SK-N-SH (cell line): ENCODE measurements around the gene CCDC15. TPM values are rescaled to one million over a fixed set of nuclear protein-coding genes. Genes with fewer than 3 reads are reported as not detected.
A peak's percentile ranks its signal among the peaks of the same experiment; 100 is the strongest.

Experiments
- CTCF ChIA-PET: fragments of 300-600, 350-600 bp; formaldehyde crosslinking; extraction: SDS; loops from one replicate; lab custom pipeline; 2021; lab: Yijun Ruan, JAX
- POLR2A ChIA-PET: fragments of 350-600 bp; sonication (Branson Sonifier 250); formaldehyde crosslinking; extraction: SDS; loops from one replicate; lab custom pipeline; 2020; ENCODE audit warnings: antibody characterized with exemption, inconsistent platforms; lab: Yijun Ruan, JAX
- DNase-seq: peaks from one replicate; pipeline ENCODE4 v3.0.0; 2012
- H2AFZ ChIP-seq: fragments of 200-600 bp; sonication (generic); 2 replicates; pipeline ENCODE4 v1.8.1; 2016; ENCODE audit warnings: antibody characterized with exemption, mild to moderate bottlenecking, low read depth
- H3F3A ChIP-seq: fragments of 200-600 bp; sonication (generic); replicated peaks from 2 replicates; pipeline ENCODE3; 2016; ENCODE audit warnings: antibody characterized with exemption, mild to moderate bottlenecking; ENCODE audit not compliant: insufficient read depth
- H3K27ac ChIP-seq, 2 experiments: fragments of 200-500 bp in 1 of 2; fragments of 200-600 bp in 1 of 2; sonication (Bioruptor generic) in 1 of 2; sonication (generic), shearing (Covaris generic) in 1 of 2; 2 replicates each; pipeline versions ENCODE4 v1.5.1 to v1.6.1; 2014 to 2016; ENCODE audit warnings: low read depth in 2 of 2, inconsistent platforms in 1 of 2, low read length in 1 of 2, mild to moderate bottlenecking in 1 of 2, mixed read lengths in 1 of 2
- H3K27me3 ChIP-seq: fragments of 200-600 bp; sonication (generic), shearing (Covaris generic); 2 replicates; pipeline ENCODE4 v1.6.1; 2016; ENCODE audit warnings: mixed run types; ENCODE audit not compliant: insufficient read depth
- H3K36me3 ChIP-seq, 2 experiments: fragments of 200-500 bp in 1 of 2; fragments of 200-600 bp in 1 of 2; sonication (Bioruptor generic) in 1 of 2; sonication (generic) in 1 of 2; replicated peaks in 1 of 2; 2 replicates each; pipeline versions ENCODE3 to v1.5.1; 2014 to 2016; ENCODE audit warnings: low read length in 1 of 2, mild to moderate bottlenecking in 1 of 2; ENCODE audit not compliant: insufficient read depth in 2 of 2, control insufficient read depth in 1 of 2
- H3K4me1 ChIP-seq, 2 experiments: fragments of 200-500 bp in 1 of 2; fragments of 200-600 bp in 1 of 2; sonication (Bioruptor generic) in 1 of 2; sonication (generic), shearing (Covaris generic) in 1 of 2; 2 replicates each; pipeline versions ENCODE4 v1.5.1 to v1.6.1; 2014 to 2016; ENCODE audit warnings: low read depth in 1 of 2, low read length in 1 of 2, mixed run types in 1 of 2; ENCODE audit not compliant: insufficient read depth in 2 of 2, control insufficient read depth in 1 of 2
- H3K4me2 ChIP-seq: fragments of 200-600 bp; sonication (generic), shearing (Covaris generic); 2 replicates; pipeline ENCODE4 v1.6.1; 2017; ENCODE audit warnings: mixed run types
- H3K4me3 ChIP-seq, 2 experiments: fragments of 200-500 bp in 1 of 2; fragments of 200-600 bp in 1 of 2; sonication (Bioruptor generic) in 1 of 2; sonication (generic), shearing (Covaris generic) in 1 of 2; 2 replicates each; pipeline versions ENCODE4 v1.5.1 to v1.8.1; 2014 to 2016; ENCODE audit warnings: low read depth in 2 of 2, inconsistent platforms in 1 of 2, low read length in 1 of 2, mild to moderate bottlenecking in 1 of 2, mixed read lengths in 1 of 2, moderate library complexity in 1 of 2
- H3K79me2 ChIP-seq: fragments of 200-600 bp; sonication (generic); 2 replicates; pipeline ENCODE4 v1.8.1; 2017; ENCODE audit warnings: mild to moderate bottlenecking; ENCODE audit not compliant: insufficient read depth
- H3K9ac ChIP-seq: fragments of 200-600 bp; sonication (generic); 2 replicates; pipeline ENCODE4 v1.6.1; 2017; ENCODE audit warnings: mixed run types
- H3K9me2 ChIP-seq: fragments of 200-600 bp; sonication (generic); 2 replicates; pipeline ENCODE4 v1.6.1; 2017; ENCODE audit warnings: mixed run types
- H3K9me3 ChIP-seq: fragments of 200-600 bp; sonication (generic); 2 replicates; pipeline ENCODE4 v1.6.1; 2017; ENCODE audit warnings: mixed run types, mild to moderate bottlenecking, moderate library complexity
- H4K20me1 ChIP-seq: fragments of 200-600 bp; sonication (generic); 2 replicates; pipeline ENCODE4 v1.6.1; 2017; ENCODE audit warnings: mild to moderate bottlenecking, mixed run types; ENCODE audit not compliant: insufficient read depth
- EP300 ChIP-seq, 2 experiments: IDR thresholded peaks; 2 replicates each; pipeline versions ENCODE4 v1.4.0 to v1.6.1; 2012; ENCODE audit warnings: borderline replicate concordance in 1 of 2, low read depth in 1 of 2, low read length in 1 of 2
- EZH2phosphoT487 ChIP-seq: fragments of 200-600 bp; sonication (generic); IDR thresholded peaks from 2 replicates; pipeline ENCODE4 v1.6.1; 2017; ENCODE audit warnings: low read depth, mixed run types, mild to moderate bottlenecking, antibody characterized with exemption, moderate library complexity, borderline replicate concordance
- FOSL2 ChIP-seq: IDR thresholded peaks from 2 replicates; pipeline ENCODE4 v1.4.0; 2012; ENCODE audit warnings: low read depth, mild to moderate bottlenecking, moderate library complexity, borderline replicate concordance
- GABPA ChIP-seq: IDR thresholded peaks from 2 replicates; pipeline ENCODE4 v1.4.0; 2012; ENCODE audit warnings: low read depth, mild to moderate bottlenecking
- GATA2 ChIP-seq: sonication (generic); formaldehyde crosslinking; IDR thresholded peaks from 2 replicates; pipeline ENCODE4 v1.5.0; 2020; ENCODE audit warnings: mild to moderate bottlenecking, missing genetic modification reagents
- IRF3 ChIP-seq: fragments of 150-350 bp; IDR thresholded peaks from 2 replicates; pipeline ENCODE4 v1.6.1; 2016; ENCODE audit warnings: mild to moderate bottlenecking, low read depth, low read length
- JUND ChIP-seq: IDR thresholded peaks from 2 replicates; pipeline ENCODE4 v1.4.0; 2012
- NFIC ChIP-seq: IDR thresholded peaks from 2 replicates; pipeline ENCODE4 v1.4.0; 2012; ENCODE audit warnings: borderline replicate concordance
- PBX3 ChIP-seq: IDR thresholded peaks from 2 replicates; pipeline ENCODE4; 2012
- POLR2AphosphoS5 ChIP-seq: IDR thresholded peaks from 2 replicates; pipeline ENCODE4 v1.6.1; 2012; ENCODE audit warnings: low read depth, low read length
- RCOR1 ChIP-seq: fragments of 150-350 bp; IDR thresholded peaks from 2 replicates; pipeline ENCODE4 v1.6.1; 2017; ENCODE audit warnings: antibody characterized with exemption, low read length
- RFX5 ChIP-seq: IDR thresholded peaks from 2 replicates; pipeline ENCODE4 v1.6.1; 2012; ENCODE audit warnings: mild to moderate bottlenecking, improper control_type of control experiment, low read length
- RXRA ChIP-seq: IDR thresholded peaks from 2 replicates; pipeline ENCODE4 v1.4.0; 2012; ENCODE audit warnings: low read depth, mild to moderate bottlenecking, borderline replicate concordance
- SIN3A ChIP-seq: IDR thresholded peaks from 2 replicates; pipeline ENCODE4 v1.6.1; 2012; ENCODE audit warnings: low read depth, mild to moderate bottlenecking, low read length, moderate library complexity, borderline replicate concordance
- TCF12 ChIP-seq: IDR thresholded peaks from 2 replicates; pipeline ENCODE4 v1.4.0; 2012
- USF1 ChIP-seq: IDR thresholded peaks from 2 replicates; pipeline ENCODE4 v1.4.0; 2012; ENCODE audit warnings: low read depth, borderline replicate concordance
- USF2 ChIP-seq: fragments of 150-350 bp; IDR thresholded peaks from 2 replicates; pipeline ENCODE4 v1.6.1; 2017; ENCODE audit warnings: antibody characterized with exemption, low read length, low read depth, borderline replicate concordance
- ZBTB33 ChIP-seq: IDR thresholded peaks from 2 replicates; pipeline ENCODE4 v1.4.0; 2012; ENCODE audit warnings: low read depth, borderline replicate concordance
- WGBS: methylation state at CpG from one replicate; pipeline ENCODE4 v1.1.6; 2017; ENCODE audit warnings: low lambda C conversion rate; 5-methylcytosine and 5-hydroxymethylcytosine counted together
- polyA plus RNA-seq, 3 experiments: library from polyadenylated mRNA; depleted of rRNA; stranded (reverse); fragments of >200 nt; gene quantifications; 2 replicates each; pipeline ENCODE4 v1.2.3, GENCODE V29; 2012

The CCDC15 gene
- polyA plus RNA-seq, 1 of the 3 experiments (the other 2 are of a cell fraction): 0.69 TPM

- Histone ChIP-seq H3K9ac (no peak overlapping the region), H3K36me3 (no peaks in the 10 kb centered on the region), H3K4me2 (no peak overlapping the region), H4K20me1 (no peaks in the 10 kb centered on the region), H3K27ac (no peak overlapping the region), H3K4me1 (no peaks in the 10 kb centered on the region), H3K9me3 (no peaks in the 10 kb centered on the region), H2AFZ (no peak overlapping the region), H3F3A (no peaks in the 10 kb centered on the region), H3K79me2 (no peaks in the 10 kb centered on the region), H3K27me3 (no peaks in the 10 kb centered on the region), H3K4me3 (no peak overlapping the region), H3K9me2 (no peaks in the 10 kb centered on the region)
- 90% methylated on average over 9 of the region's 12 CpGs for WGBS
- ChIA-PET CTCF (interaction anchor here (1.8 kb wide), 1 partner anchor 264 kb away, joined by 3 read pairs; no protein-coding TSS in a partner anchor), POLR2A (no interaction called here)
- no peak for DNase-seq
- TF ChIP-seq JUND (no peak), FOSL2 (no peak), POLR2AphosphoS5 (no peak), IRF3 (no peak)
These were observed 126.0 kb downstream of the CCDC15 start for GRCh38 chr11:125079878-125080530.

- no peaks in the 10 kb centered on the region for H3K4me1 ChIP-seq
- H3K27me3 ChIP-seq: no peaks in the 10 kb centered on the region
- no peaks in the 10 kb centered on the region for H3K9me3 ChIP-seq
- WGBS: 84% methylated on average over 9 of the region's 12 CpGs
- H3F3A ChIP-seq: no peaks in the 10 kb centered on the region
- no peaks in the 10 kb centered on the region for H4K20me1 ChIP-seq
- ChIA-PET POLR2A (no interaction called here), CTCF (no interaction called here)
- H3K79me2 ChIP-seq: no peaks in the 10 kb centered on the region
- H2AFZ ChIP-seq: no peak overlapping the region
- peak; percentile 16 for DNase-seq
- H3K9me2 ChIP-seq: no peaks in the 10 kb centered on the region
- H3K4me3 ChIP-seq: no peak overlapping the region
- H3K9ac ChIP-seq: no peak overlapping the region
- no peaks in the 10 kb centered on the region for H3K36me3 ChIP-seq
- no peak overlapping the region for H3K4me2 ChIP-seq
- H3K27ac ChIP-seq: no peak overlapping the region
- TF ChIP-seq GATA2 (CRISPR knock-in tag): no peak
- TF ChIP-seq EZH2phosphoT487: no peak
- no peak for TF ChIP-seq RCOR1
- TF ChIP-seq EP300 (IDR thresholded peaks at IDR 0.05; ENCODE audit: borderline replicate concordance in 1 of 2, low read depth in 1 of 2, low read length in 1 of 2): no peak
- no peak for TF ChIP-seq PBX3
- TF ChIP-seq TCF12: no peak
- no peak for TF ChIP-seq RFX5
- TF ChIP-seq USF2: no peak
- TF ChIP-seq USF1: no peak
- TF ChIP-seq ZBTB33: no peak
- TF ChIP-seq RXRA: no peak
- TF ChIP-seq POLR2AphosphoS5: no peak
- TF ChIP-seq GABPA: no peak
- no peak for TF ChIP-seq NFIC
- TF ChIP-seq SIN3A: no peak
These were observed 126.5 kb downstream of the CCDC15 start for GRCh38 chr11:125080531-125080911.
